ENCODE results near the gene SCTR. TPM values are rescaled to one million over a fixed set of nuclear protein-coding genes. Genes with fewer than 3 reads are reported as not detected.

The SCTR gene
- total RNA-seq, 1 experiment from 2014 or later = not detected

DNA sequence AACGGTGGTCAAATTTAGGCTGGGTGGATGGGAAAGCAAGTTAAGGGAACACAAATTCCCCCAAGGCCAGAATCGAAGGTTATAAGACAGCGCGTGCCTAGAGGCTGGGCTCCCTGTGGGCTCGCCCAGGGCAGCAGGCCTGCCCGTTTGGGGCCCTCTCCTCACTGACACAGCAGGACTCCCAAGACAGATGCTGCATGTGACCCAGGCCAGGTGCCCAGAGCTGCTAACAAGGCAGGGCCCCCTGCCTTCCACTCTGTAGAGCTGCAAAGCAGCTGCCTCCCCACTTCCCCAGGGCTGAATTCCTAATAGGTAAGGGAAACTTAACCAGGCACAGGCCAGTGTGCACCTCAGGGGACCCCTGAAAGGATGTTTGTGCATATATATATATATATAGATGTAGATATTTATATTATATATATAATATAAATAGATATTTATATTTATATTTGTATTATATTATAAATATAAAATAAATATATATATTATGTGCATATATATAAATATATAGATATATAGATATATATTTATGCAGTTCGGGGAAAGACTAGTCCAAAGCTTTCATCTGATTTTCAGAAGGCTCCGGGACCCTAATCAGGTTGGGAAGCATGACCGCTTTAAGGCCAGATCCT, 48.9 kb downstream of the SCTR start:
- Mint-ChIP-seq H3K27ac (no peak overlapping the region), H3K27me3 (ENCODE audit: low read depth) (no peaks in the 10 kb centered on the region), H3K4me1 (peaks cover 13% of the 10 kb centered on the region), H3K4me3 (no peak overlapping the region), H3K36me3 (no peaks in the 10 kb centered on the region), H3K9me3 (no peaks in the 10 kb centered on the region)
- POLR2A ChIA-PET = no interaction called here
- ATAC-seq = peak; percentile 31
- CTCF ChIA-PET = interaction anchor here (0.6 to 3.9 kb wide), 20 partner anchors 10 to 700 kb away, joined by 3 to 145 read pairs (median 8); partner anchors contain the start of genes C2orf76, DBI and TMEM37
- peak; percentile 43 for DNase-seq (ENCODE audit: low spot score)
- TF ChIP-seq PRDM15 (CRISPR knock-in tag; IDR thresholded peaks at IDR 0.05) (no peak), HMGA2 (CRISPR knock-in tag; IDR thresholded peaks at IDR 0.05) (peak; percentile 93; the same call in 1 of the 2 replicates), ETV6 (CRISPR knock-in tag; IDR thresholded peaks at IDR 0.05) (no peak), PRRX2 (CRISPR knock-in tag; IDR thresholded peaks at IDR 0.05) (no peak), USF2 (CRISPR knock-in tag; IDR thresholded peaks at IDR 0.05) (peak; percentile 76), ZNF425 (CRISPR knock-in tag; conservative IDR thresholded peaks at IDR 0.05) (no peak), ZNF423 (CRISPR knock-in tag; IDR thresholded peaks at IDR 0.05) (peak; percentile 61; the same call in 1 of the 2 replicates), ZMAT4 (CRISPR knock-in tag; IDR thresholded peaks at IDR 0.05) (no peak), HMGXB4 (CRISPR knock-in tag; IDR thresholded peaks at IDR 0.05) (no peak), NR2C2 (CRISPR knock-in tag; IDR thresholded peaks at IDR 0.05) (no peak), AR (CRISPR knock-in tag; IDR thresholded peaks at IDR 0.05) (no peak)
- TF ChIP-seq, protein P1, sequence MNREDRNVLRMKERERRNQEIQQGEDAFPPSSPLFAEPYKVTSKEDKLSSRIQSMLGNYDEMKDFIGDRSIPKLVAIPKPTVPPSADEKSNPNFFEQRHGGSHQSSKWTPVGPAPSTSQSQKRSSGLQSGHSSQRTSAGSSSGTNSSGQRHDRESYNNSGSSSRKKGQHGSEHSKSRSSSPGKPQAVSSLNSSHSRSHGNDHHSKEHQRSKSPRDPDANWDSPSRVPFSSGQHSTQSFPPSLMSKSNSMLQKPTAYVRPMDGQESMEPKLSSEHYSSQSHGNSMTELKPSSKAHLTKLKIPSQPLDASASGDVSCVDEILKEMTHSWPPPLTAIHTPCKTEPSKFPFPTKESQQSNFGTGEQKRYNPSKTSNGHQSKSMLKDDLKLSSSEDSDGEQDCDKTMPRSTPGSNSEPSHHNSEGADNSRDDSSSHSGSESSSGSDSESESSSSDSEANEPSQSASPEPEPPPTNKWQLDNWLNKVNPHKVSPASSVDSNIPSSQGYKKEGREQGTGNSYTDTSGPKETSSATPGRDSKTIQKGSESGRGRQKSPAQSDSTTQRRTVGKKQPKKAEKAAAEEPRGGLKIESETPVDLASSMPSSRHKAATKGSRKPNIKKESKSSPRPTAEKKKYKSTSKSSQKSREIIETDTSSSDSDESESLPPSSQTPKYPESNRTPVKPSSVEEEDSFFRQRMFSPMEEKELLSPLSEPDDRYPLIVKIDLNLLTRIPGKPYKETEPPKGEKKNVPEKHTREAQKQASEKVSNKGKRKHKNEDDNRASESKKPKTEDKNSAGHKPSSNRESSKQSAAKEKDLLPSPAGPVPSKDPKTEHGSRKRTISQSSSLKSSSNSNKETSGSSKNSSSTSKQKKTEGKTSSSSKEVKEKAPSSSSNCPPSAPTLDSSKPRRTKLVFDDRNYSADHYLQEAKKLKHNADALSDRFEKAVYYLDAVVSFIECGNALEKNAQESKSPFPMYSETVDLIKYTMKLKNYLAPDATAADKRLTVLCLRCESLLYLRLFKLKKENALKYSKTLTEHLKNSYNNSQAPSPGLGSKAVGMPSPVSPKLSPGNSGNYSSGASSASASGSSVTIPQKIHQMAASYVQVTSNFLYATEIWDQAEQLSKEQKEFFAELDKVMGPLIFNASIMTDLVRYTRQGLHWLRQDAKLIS (CRISPR knock-in tag; IDR thresholded peaks at IDR 0.05; ENCODE audit: borderline replicate concordance) = no peak
- TF ChIP-seq, protein P2, sequence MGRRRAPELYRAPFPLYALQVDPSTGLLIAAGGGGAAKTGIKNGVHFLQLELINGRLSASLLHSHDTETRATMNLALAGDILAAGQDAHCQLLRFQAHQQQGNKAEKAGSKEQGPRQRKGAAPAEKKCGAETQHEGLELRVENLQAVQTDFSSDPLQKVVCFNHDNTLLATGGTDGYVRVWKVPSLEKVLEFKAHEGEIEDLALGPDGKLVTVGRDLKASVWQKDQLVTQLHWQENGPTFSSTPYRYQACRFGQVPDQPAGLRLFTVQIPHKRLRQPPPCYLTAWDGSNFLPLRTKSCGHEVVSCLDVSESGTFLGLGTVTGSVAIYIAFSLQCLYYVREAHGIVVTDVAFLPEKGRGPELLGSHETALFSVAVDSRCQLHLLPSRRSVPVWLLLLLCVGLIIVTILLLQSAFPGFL (CRISPR knock-in tag; IDR thresholded peaks at IDR 0.05; ENCODE audit: borderline replicate concordance) = no peak
- TF ChIP-seq, protein P3, sequence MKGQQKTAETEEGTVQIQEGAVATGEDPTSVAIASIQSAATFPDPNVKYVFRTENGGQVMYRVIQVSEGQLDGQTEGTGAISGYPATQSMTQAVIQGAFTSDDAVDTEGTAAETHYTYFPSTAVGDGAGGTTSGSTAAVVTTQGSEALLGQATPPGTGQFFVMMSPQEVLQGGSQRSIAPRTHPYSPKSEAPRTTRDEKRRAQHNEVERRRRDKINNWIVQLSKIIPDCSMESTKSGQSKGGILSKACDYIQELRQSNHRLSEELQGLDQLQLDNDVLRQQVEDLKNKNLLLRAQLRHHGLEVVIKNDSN (CRISPR knock-in tag; IDR thresholded peaks at IDR 0.05) = peak; percentile 76
